ENCODE results near the gene ATP2C2.

ATP2C2 gene

GRCh38 chr16:84453061-84453752 lies 84.9 kb downstream of the ATP2C2 start:
- DNase-seq: no peak

GRCh38 chr16:84454611-84455010 lies 86.3 kb downstream of the ATP2C2 start:
- no peak for DNase-seq

- no peak for DNase-seq
Observed at GRCh38 chr16:84455031-84455430, 86.7 kb downstream of the ATP2C2 start.

GRCh38 chr16:84458606-84459532 lies 90.5 kb downstream of the ATP2C2 start:
- no peak for DNase-seq

GRCh38 chr16:84459533-84459894 lies 91.2 kb downstream of the ATP2C2 start:
- no peak for DNase-seq

- DNase-seq: no peak
Observed at GRCh38 chr16:84459941-84460405, 91.6 kb downstream of the ATP2C2 start.

- no peak for DNase-seq
Observed at GRCh38 chr16:84460406-84461028, 92.2 kb downstream of the ATP2C2 start.

GRCh38 chr16:84461029-84461412 lies 92.7 kb downstream of the ATP2C2 start:
- DNase-seq: no peak

- no peak for DNase-seq
Observed at GRCh38 chr16:84461413-84462295, 93.3 kb downstream of the ATP2C2 start.

- no peak for DNase-seq
Observed at GRCh38 chr16:84462296-84463210, 94.2 kb downstream of the ATP2C2 start.

- DNase-seq: no peak
Observed at GRCh38 chr16:84463221-84463620, 94.9 kb downstream of the ATP2C2 start.

- DNase-seq: no peak
Observed at GRCh38 chr16:84464116-84464515, 95.8 kb downstream of the ATP2C2 start.

GRCh38 chr16:84465154-84465553 lies 96.8 kb downstream of the ATP2C2 start:
- DNase-seq: no peak

- no peak for DNase-seq
Observed at GRCh38 chr16:84466692-84467091, 98.4 kb downstream of the ATP2C2 start.

GRCh38 chr16:84467256-84467655 lies 98.9 kb downstream of the ATP2C2 start:
- no peak for DNase-seq

GRCh38 chr16:84467709-84468108 lies 99.4 kb downstream of the ATP2C2 start:
- DNase-seq: no peak

- no peak for DNase-seq
Observed at GRCh38 chr16:84471316-84471715, 103.0 kb downstream of the ATP2C2 start.

- no peak for DNase-seq
Observed at GRCh38 chr16:84471966-84472365, 103.6 kb downstream of the ATP2C2 start.

- no peak for DNase-seq
Observed at GRCh38 chr16:84475643-84476240, 107.4 kb downstream of the ATP2C2 start.

GRCh38 chr16:84476401-84476800 lies 108.1 kb downstream of the ATP2C2 start:
- no peak for DNase-seq

- DNase-seq: no peak
Observed at GRCh38 chr16:84477661-84478060, 109.3 kb downstream of the ATP2C2 start.

Data from RPMI8226 (cell line).